ENCODE results near the gene KIF2A.

DNA sequence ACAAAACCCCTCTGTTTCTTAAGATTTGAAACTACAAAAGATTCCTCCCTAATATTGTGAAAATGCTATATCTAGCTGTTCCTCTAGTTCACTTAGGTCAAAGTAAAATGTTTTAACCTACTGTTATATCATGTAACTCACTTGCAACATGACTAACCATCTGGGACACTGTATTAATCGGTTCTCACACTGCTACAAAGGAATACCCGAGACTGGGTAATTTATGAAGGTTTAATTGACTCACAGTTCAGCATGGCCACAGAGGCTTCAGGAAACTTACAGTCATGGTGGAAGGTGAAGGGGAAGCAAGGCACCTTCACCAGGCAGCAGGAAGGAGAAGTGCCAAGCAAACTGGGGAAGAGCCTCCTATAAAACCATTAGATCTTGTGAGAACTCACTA lies 63.0 kb downstream of the KIF2A start:
- TF ChIP-seq POLR2AphosphoS5 (IDR thresholded peaks at IDR 0.05; ENCODE audit: low read depth, low read length), result no peak
- TF ChIP-seq POLR2A (IDR thresholded peaks at IDR 0.05; ENCODE audit: low read depth, low read length), result no peak
- TF ChIP-seq TAF1 (IDR thresholded peaks at IDR 0.05; ENCODE audit: low read depth, low read length), result no peak
